Adrenal gland (tissue), 12 donors: ENCODE results near the gene OSER1. TPM values are rescaled to one million over a fixed set of nuclear protein-coding genes. Genes with fewer than 3 reads are reported as not detected.
"Not testable (repeated sequence)": the region's sequence is repeated elsewhere in the genome, so short reads cannot be mapped to it uniquely, and the experiment has no call there.

Source experiments
- DNase-seq, 7 donors: peaks; one replicate each; pipeline ENCODE4 v3.0.0-alpha.2; 2019 to 2020
- H3K27ac ChIP-seq, 5 donors: fragments of 200-600 bp; sonication (generic) in 4 of 5; 1 replicate in 3 of 5; 2 replicates in 2 of 5; pipeline versions ENCODE4 v1.5.1 to v1.8.0; 2016 to 2020; ENCODE audit warnings: mild to moderate bottlenecking in 1 of 5
- H3K27me3 ChIP-seq: fragments of 200-600 bp; 2 replicates; pipeline ENCODE4 v1.8.0; 2021
- H3K36me3 ChIP-seq, 2 donors: fragments of 200-600 bp; replicated peaks in 1 of 2; 1 replicate in 1 of 2; 2 replicates in 1 of 2; pipeline versions ENCODE4 v1.5.1 to v1.8.0; 2018 to 2022
- H3K4me1 ChIP-seq, 2 donors: fragments of 200-600 bp; replicated peaks in 1 of 2; 1 replicate in 1 of 2; 2 replicates in 1 of 2; pipeline versions ENCODE4 v1.5.1 to v1.8.0; 2018 to 2021
- H3K4me3 ChIP-seq, 4 donors: fragments of 200-600 bp; sonication (generic) in 3 of 4; one replicate each; pipeline ENCODE4 v1.5.1; 2016 to 2018
- H3K9me3 ChIP-seq, 3 donors: fragments of 200-600 bp; sonication (generic) in 1 of 3; replicated peaks in 1 of 3; 1 replicate in 2 of 3; 2 replicates in 1 of 3; pipeline versions ENCODE4 v1.5.1 to v1.8.0; 2016 to 2021
- POLR2A ChIP-seq, 2 donors: fragments of 450-650 bp; IDR thresholded peaks; one replicate each; pipeline ENCODE4 v1.6.1; 2017; ENCODE audit warnings: antibody characterized with exemption in 2 of 2, mild to moderate bottlenecking in 2 of 2, moderate library complexity in 1 of 2
- WGBS, 4 donors: extraction: QIAGEN DNeasy Blood & Tissue Kit in 2 of 4; methylation state at CpG; one replicate each; pipeline versions ENCODE4 v1.1.5 to v1.1.7; 2013 to 2017; 5-methylcytosine and 5-hydroxymethylcytosine counted together
- intact Hi-C, 2 donors: fragments of 100-400 bp; cut with DNase I; formaldehyde crosslinking; loops; one replicate each; pipeline versions ENCODE4 v1.14.1 to v1.15.0; 2022 to 2023
- polyA plus RNA-seq, 3 donors: library from polyadenylated mRNA; stranded (reverse); fragments of 200-250 nt in 2 of 3; fragments of 350-450 nt in 1 of 3; fragmentation: Illumina TruSeq in 1 of 3; extraction: RNeasy Lipid Tissue Mini Kit (QIAGEN cat#74804) in 1 of 3; gene quantifications; one replicate each; pipeline ENCODE4 v1.2.3, GENCODE V29; 2013 to 2014
- total RNA-seq, 9 donors: library from RNA; depleted of rRNA in 4 of 9; stranded (reverse); fragments of >200 nt in 4 of 9; fragments of 120-200 nt in 1 of 9; fragmentation: NEBNext Ultra II Directional in 1 of 9; extraction: Animal tissue kit (Norgen Biotek cat#: 25700) in 1 of 9; gene quantifications; one replicate each; pipeline versions ENCODE4 v1.1.0 to v1.2.4, GENCODE V29; 2013 to 2023
- TF ChIP-seq, protein P1 (sequence below), 6 experiments: fragments of 450-650 bp in 4 of 6; fragments of 200-600 bp in 2 of 6; sonication (generic) in 1 of 6; IDR thresholded peaks; 1 replicate in 5 of 6; 2 replicates in 1 of 6; pipeline versions ENCODE4 v1.5.1 to v1.8.0; 2016 to 2021; ENCODE audit warnings: antibody characterized with exemption in 6 of 6, mild to moderate bottlenecking in 2 of 6, moderate library complexity in 1 of 6
- donor health status: healthy with polysubstance abuse.
- donor health status: Bipolar disorder and iron deficiency.
- donor health status: DM: yes; HTN: yes; CAD: no.
- donor health status: DM: no; HTN: no; CAD: no.
- donor health status: DM: no; HTN: no; CAD: no.
- donor health status: DM: yes; HTN: yes; CAD: no.

The OSER1 gene
- total and polyA plus RNA-seq, 12 donors = 19.5 to 46.7 (median 27.3) TPM

- H3K27me3 ChIP-seq = no peaks in the 10 kb centered on the region
- no peaks in the 10 kb centered on the region for H3K36me3 ChIP-seq
- no peak for TF ChIP-seq POLR2A (IDR thresholded peaks at IDR 0.05)
- TF ChIP-seq, protein P1, sequence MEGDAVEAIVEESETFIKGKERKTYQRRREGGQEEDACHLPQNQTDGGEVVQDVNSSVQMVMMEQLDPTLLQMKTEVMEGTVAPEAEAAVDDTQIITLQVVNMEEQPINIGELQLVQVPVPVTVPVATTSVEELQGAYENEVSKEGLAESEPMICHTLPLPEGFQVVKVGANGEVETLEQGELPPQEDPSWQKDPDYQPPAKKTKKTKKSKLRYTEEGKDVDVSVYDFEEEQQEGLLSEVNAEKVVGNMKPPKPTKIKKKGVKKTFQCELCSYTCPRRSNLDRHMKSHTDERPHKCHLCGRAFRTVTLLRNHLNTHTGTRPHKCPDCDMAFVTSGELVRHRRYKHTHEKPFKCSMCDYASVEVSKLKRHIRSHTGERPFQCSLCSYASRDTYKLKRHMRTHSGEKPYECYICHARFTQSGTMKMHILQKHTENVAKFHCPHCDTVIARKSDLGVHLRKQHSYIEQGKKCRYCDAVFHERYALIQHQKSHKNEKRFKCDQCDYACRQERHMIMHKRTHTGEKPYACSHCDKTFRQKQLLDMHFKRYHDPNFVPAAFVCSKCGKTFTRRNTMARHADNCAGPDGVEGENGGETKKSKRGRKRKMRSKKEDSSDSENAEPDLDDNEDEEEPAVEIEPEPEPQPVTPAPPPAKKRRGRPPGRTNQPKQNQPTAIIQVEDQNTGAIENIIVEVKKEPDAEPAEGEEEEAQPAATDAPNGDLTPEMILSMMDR (IDR thresholded peaks at IDR 0.05) = no peak
- DNase-seq = no peak
- H3K9me3 ChIP-seq = no peaks in the 10 kb centered on the region
- intact Hi-C loops = no loop called here
- H3K4me1 ChIP-seq = peaks cover under 1 to 1% of the 10 kb centered on the region in 2 donors
- H3K4me3 ChIP-seq = no peak overlapping the region
- H3K27ac ChIP-seq = no peak overlapping the region
- 92 to 96% (median 92%) methylated on average over 1 to 2 of the region's 2 CpGs for WGBS, 4 donors
These were observed 31.2 kb upstream of the OSER1 start for GRCh38 chr20:44241796-44242195.

DNA sequence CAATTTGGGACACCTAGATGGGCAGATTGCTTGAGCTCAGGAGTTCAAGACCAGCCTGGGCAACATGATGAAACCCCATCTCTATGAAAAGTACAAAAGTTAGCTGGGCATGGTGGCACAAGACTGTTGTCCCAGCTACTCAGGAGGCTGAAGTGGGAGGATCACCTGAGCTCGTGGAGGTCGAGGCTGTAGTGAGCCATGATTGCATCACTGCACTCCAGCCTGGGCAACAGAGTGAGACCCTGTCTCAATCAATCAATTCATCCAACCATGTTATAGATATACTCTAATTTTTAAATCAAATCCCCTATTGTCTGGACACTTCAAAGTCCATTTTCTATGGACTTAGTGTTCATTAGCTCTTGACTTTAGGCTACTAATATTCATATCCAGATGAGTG lies 26.3 kb upstream of the OSER1 start:
- DNase-seq, intact Hi-C loops, H3K27ac ChIP-seq, H3K9me3 ChIP-seq, H3K4me3 ChIP-seq, H3K36me3 ChIP-seq, H3K4me1 ChIP-seq, H3K27me3 ChIP-seq: not testable (repeated sequence)
- 64 to 86% (median 80%) methylated on average over 2 of the region's 2 CpGs for WGBS, 4 donors

- Histone ChIP-seq H3K27me3 (no peaks in the 10 kb centered on the region), H3K4me3 (no peak overlapping the region), H3K9me3 (no peaks in the 10 kb centered on the region), H3K36me3 (no peaks in the 10 kb centered on the region), H3K4me1 (no peaks in the 10 kb centered on the region), H3K27ac (no peak overlapping the region)
- intact Hi-C loops = no loop called here
- DNase-seq = no peak
- TF ChIP-seq, protein P1 (IDR thresholded peaks at IDR 0.05) = no peak
- no peak for TF ChIP-seq POLR2A (IDR thresholded peaks at IDR 0.05)
- WGBS, 4 donors = 93 to 100% (median 97%) methylated on average over 2 of the region's 2 CpGs
These were observed 25.1 kb upstream of the OSER1 start for GRCh38 chr20:44235702-44236101.

DNA sequence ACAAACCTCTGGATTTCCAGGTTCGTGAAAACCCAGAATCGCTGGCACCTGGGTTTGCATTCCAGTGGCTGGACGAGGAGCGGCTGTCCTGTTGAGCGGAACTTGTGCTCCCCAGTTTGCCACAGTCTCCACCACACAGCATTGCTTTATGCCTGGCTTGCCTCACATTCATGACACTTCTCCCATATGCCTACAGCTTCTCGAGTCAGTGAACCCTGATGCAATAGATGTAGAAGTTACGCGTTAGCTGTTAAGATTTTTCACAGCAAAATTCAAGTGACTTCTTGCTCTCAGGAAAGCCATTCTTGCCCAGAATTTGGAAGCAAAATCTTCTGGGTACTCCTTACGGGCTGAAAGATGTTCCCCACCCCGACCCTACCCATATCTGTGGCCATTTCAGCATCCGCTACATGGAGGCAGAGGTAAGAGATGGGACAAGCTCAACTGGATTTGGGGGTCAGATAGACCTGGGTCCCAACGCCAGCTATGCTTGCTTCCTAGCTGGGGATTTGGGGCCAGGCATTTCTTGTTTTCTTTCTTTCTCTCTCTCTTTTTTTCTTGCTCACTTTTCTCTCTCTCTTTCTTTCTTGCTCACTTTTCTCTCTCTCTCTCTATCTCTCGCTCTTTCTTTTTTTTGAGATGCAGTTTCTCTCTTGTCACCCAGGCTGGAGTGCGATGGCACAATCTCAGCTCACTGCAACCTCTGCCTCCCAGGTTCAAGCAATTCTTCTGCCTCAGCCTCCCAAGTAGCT lies 24.2 kb upstream of the OSER1 start:
- DNase-seq = no peak
- 90 to 93% (median 91%) methylated on average over 14 of the region's 14 CpGs for WGBS, 4 donors
- Histone ChIP-seq H3K27me3 (no peaks in the 10 kb centered on the region), H3K36me3 (no peaks in the 10 kb centered on the region), H3K27ac (no peak overlapping the region), H3K4me1 (no peaks in the 10 kb centered on the region), H3K4me3 (no peak overlapping the region), H3K9me3 (no peaks in the 10 kb centered on the region)
- no peak for TF ChIP-seq POLR2A (IDR thresholded peaks at IDR 0.05)
- TF ChIP-seq, protein P1 (IDR thresholded peaks at IDR 0.05) = no peak
- intact Hi-C loops = no loop called here

GRCh38 chr20:44233436-44234016 lies 23.0 kb upstream of the OSER1 start:
- DNase-seq = no peak
- H3K4me1 ChIP-seq = no peaks in the 10 kb centered on the region
- TF ChIP-seq, protein P1 (IDR thresholded peaks at IDR 0.05) = no peak
- TF ChIP-seq POLR2A (IDR thresholded peaks at IDR 0.05) = no peak
- H3K27ac ChIP-seq = no peak overlapping the region
- no peak overlapping the region for H3K4me3 ChIP-seq
- H3K36me3 ChIP-seq = no peaks in the 10 kb centered on the region
- WGBS, 4 donors = 91 to 93% (median 91%) methylated on average over 6 of the region's 6 CpGs
- H3K9me3 ChIP-seq = no peaks in the 10 kb centered on the region
- intact Hi-C loops = no loop called here
- no peaks in the 10 kb centered on the region for H3K27me3 ChIP-seq

GRCh38 chr20:44232469-44232856 lies 21.9 kb upstream of the OSER1 start:
- H3K9me3 ChIP-seq, H3K4me3 ChIP-seq, H3K27ac ChIP-seq, H3K36me3 ChIP-seq, intact Hi-C loops, H3K27me3 ChIP-seq, H3K4me1 ChIP-seq, DNase-seq: not testable (repeated sequence)
- 89 to 97% (median 94%) methylated on average over 4 of the region's 4 CpGs for WGBS, 4 donors
